Type B pancreatic cell (in vitro differentiated cells): Measurements from ENCODE around the gene CHN2. TPM values are rescaled to one million over a fixed set of nuclear protein-coding genes. Genes with fewer than 3 reads are reported as not detected.

Experiments used
- DNase-seq: peaks from one replicate; pipeline ENCODE4 v3.0.0; 2021; ENCODE audit warnings: mixed read lengths; ENCODE audit not compliant: unreplicated experiment; ENCODE audit errors: extremely low spot score
- H3K27ac Mint-ChIP-seq: 2 replicates; pipeline ENCODE4 v1.8.0; 2021; ENCODE audit warnings: mild to moderate bottlenecking, mixed read lengths
- H3K27me3 Mint-ChIP-seq: 2 replicates; pipeline ENCODE4 v1.8.0; 2021; ENCODE audit warnings: mixed read lengths
- H3K36me3 Mint-ChIP-seq: 2 replicates; pipeline ENCODE4 v1.8.0; 2021; ENCODE audit warnings: mixed read lengths
- H3K4me1 Mint-ChIP-seq: one replicate; pipeline ENCODE4 v1.8.0; 2021; ENCODE audit warnings: mixed read lengths; ENCODE audit not compliant: unreplicated experiment
- H3K4me3 Mint-ChIP-seq: 2 replicates; pipeline ENCODE4 v1.8.0; 2021; ENCODE audit warnings: mild to moderate bottlenecking, mixed read lengths
- H3K9me3 Mint-ChIP-seq: 2 replicates; pipeline ENCODE4 v1.8.0; 2021; ENCODE audit warnings: mixed read lengths
- total RNA-seq: library from RNA; stranded (reverse); gene quantifications from 2 replicates; pipeline ENCODE4 v1.2.1, GENCODE V29; 2021; ENCODE audit warnings: low replicate concordance
- TF ChIP-seq, protein P1 (sequence below): fragments of 200-600 bp; sonication (generic); conservative IDR thresholded peaks from 2 replicates; pipeline ENCODE4 v1.5.0; 2021; ENCODE audit warnings: antibody characterized with exemption, mild to moderate bottlenecking

CHN2 gene
- total RNA-seq, 1 donor from 2014 or later: 19.7 TPM

DNA sequence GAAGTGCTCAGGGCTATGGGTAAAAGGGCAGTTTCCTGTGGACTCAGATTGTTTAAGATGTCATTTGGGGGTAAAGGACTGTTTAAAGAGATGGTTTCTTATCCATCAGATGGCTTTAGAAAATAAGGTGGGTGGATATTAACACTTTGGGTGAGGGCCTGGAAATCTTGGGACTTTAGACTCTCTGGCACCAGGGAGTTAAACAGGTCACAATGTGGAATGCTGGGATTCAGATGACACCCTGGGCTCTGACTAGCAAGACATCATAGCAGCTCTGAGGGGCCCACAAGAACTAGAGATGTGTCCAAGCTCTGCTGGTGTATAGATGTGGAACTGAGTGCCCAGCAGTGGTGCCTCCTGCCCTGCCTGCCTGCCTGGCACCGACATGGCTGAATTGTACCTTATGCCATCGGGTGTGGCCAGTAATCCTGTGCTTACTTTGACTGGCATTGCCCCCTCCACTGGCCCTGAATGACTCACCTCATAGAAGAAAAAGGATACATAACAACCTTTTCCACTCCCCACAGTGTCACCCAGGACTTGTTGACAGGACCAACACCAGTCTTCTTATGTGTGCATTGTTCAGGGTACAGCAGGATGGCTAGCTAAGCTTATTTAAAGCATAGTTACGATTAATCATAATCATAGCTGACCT, 269.1 kb downstream of the CHN2 start:
- peaks cover 13% of the 10 kb centered on the region for H3K4me1 Mint-ChIP-seq
- TF ChIP-seq, protein P1, sequence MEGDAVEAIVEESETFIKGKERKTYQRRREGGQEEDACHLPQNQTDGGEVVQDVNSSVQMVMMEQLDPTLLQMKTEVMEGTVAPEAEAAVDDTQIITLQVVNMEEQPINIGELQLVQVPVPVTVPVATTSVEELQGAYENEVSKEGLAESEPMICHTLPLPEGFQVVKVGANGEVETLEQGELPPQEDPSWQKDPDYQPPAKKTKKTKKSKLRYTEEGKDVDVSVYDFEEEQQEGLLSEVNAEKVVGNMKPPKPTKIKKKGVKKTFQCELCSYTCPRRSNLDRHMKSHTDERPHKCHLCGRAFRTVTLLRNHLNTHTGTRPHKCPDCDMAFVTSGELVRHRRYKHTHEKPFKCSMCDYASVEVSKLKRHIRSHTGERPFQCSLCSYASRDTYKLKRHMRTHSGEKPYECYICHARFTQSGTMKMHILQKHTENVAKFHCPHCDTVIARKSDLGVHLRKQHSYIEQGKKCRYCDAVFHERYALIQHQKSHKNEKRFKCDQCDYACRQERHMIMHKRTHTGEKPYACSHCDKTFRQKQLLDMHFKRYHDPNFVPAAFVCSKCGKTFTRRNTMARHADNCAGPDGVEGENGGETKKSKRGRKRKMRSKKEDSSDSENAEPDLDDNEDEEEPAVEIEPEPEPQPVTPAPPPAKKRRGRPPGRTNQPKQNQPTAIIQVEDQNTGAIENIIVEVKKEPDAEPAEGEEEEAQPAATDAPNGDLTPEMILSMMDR: no peak
- H3K27me3 Mint-ChIP-seq: no peaks in the 10 kb centered on the region
- H3K27ac Mint-ChIP-seq: no peak overlapping the region
- no peak overlapping the region for H3K4me3 Mint-ChIP-seq
- no peaks in the 10 kb centered on the region for H3K9me3 Mint-ChIP-seq
- H3K36me3 Mint-ChIP-seq: no peaks in the 10 kb centered on the region
- DNase-seq: no peak

DNA sequence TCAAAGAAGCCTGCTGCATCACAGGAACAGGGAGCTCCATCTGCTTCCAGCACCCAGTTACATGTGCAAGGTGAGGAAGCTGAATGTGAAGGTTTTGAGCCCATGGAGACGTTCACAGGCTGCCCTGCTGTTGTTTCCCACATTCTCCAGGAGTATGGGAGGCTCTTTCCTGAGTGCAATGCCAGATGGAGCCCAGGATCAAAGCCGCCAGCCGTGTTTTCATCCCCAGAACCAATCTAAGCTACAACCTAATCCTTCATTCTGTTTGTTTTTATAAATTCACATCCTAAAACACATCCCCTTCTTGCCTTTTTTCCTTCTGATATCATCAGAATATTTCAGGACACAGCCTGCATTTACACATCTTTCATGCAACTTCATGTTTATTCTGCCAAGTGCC, 270.2 kb downstream of the CHN2 start:
- TF ChIP-seq, protein P1: no peak
- Mint-ChIP-seq H3K36me3 (no peaks in the 10 kb centered on the region), H3K4me1 (peaks cover 6% of the 10 kb centered on the region), H3K4me3 (no peak overlapping the region), H3K27ac (no peak overlapping the region), H3K27me3 (no peaks in the 10 kb centered on the region), H3K9me3 (no peaks in the 10 kb centered on the region)
- DNase-seq: no peak

DNA sequence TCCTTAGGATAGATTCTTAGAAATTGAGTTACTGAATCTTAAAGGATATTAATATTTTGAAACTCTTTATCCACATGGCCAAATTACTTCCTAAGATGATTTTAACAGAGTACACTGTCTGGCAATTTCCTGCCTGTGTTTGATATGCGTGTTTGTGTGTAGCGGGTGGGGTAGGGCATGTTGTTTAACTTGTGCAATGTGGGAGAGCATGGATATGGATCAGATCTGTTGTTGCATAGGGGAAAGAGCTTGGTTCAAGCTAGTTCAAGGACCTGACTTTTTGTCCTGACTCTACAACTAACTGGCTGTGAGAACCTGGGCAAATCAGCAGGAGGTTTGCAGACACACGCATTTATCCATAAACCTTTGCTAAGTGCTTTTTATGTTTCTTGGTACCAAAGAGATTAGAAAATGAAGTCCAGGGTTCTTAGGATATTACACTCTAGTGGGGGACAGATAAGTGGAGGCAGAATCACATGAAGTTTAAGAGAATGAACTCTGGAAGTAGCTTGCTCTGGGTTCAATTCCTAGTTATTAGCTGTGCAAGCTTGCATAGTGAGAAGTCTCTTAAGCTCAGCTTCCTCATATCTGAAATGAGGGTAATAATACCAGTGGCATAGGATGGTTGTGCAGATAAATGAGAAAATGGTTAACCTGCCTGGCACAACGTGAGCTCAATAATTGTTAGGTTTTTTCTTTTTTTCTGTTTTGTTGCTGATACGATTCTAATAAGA, 272.8 kb downstream of the CHN2 start:
- H3K4me1 Mint-ChIP-seq: peaks cover 6% of the 10 kb centered on the region
- H3K4me3 Mint-ChIP-seq: no peak overlapping the region
- DNase-seq: no peak
- TF ChIP-seq, protein P1: no peak
- no peaks in the 10 kb centered on the region for H3K36me3 Mint-ChIP-seq
- H3K27me3 Mint-ChIP-seq: no peaks in the 10 kb centered on the region
- H3K9me3 Mint-ChIP-seq: no peaks in the 10 kb centered on the region
- no peak overlapping the region for H3K27ac Mint-ChIP-seq

DNA sequence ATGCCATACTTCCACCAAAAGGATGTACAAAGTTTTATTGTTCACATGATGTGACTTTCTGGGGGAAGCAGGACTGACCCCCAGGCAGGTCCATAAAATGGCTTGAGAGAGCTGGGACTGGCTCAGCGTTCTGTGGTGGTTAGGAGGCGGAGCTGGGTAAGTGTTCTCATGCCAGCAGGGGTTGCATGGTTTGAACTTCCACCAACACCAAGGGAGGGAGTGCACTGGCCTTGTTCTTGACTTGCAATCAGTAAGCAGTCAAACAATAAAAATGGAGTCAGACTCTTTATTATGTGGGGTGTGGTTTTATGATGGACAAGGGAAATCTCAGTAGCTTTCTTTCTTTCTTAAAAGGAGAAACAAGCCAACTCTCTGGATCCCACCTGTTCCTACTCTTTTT, 273.6 kb downstream of the CHN2 start:
- Mint-ChIP-seq H3K36me3 (no peaks in the 10 kb centered on the region), H3K27ac (no peak overlapping the region), H3K4me1 (peaks cover 6% of the 10 kb centered on the region), H3K9me3 (no peaks in the 10 kb centered on the region), H3K4me3 (no peak overlapping the region), H3K27me3 (no peaks in the 10 kb centered on the region)
- TF ChIP-seq, protein P1: no peak
- no peak for DNase-seq

DNA sequence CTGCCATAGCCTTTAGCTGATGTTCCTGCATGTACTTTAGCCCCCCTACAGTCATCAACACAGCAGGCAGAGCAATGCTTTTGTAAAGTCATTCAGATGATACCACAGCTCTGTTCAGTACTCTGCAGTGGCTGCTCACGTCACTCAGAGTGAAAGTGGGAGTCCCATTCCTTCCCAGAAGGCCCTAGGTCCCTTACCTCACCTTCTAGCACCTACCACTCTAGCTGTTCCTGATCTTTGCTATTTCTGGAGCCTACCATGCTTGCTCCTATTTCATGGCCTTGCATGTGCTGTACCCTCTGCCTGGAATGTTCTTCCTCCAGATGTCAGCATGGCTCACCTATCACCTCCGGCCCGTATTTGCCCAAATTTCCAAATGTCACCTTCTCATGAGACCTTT, 274.7 kb downstream of the CHN2 start:
- Mint-ChIP-seq H3K27me3 (no peaks in the 10 kb centered on the region), H3K9me3 (no peaks in the 10 kb centered on the region), H3K4me3 (no peak overlapping the region), H3K27ac (no peak overlapping the region), H3K4me1 (peaks cover 6% of the 10 kb centered on the region), H3K36me3 (no peaks in the 10 kb centered on the region)
- DNase-seq: no peak
- TF ChIP-seq, protein P1: no peak
